GM23248 (cell line): Measurements from ENCODE around the gene CCDC141.

Experiments
- EZH2 ChIP-seq: fragments of 200-600 bp; sonication (generic); IDR thresholded peaks from 2 replicates; pipeline ENCODE4 v1.6.1; 2018; ENCODE audit warnings: antibody characterized with exemption, mild to moderate bottlenecking; ENCODE audit not compliant: insufficient read depth, poor library complexity, severe bottlenecking
- EZH2phosphoT487 ChIP-seq: fragments of 200-600 bp; sonication (generic); IDR thresholded peaks from 2 replicates; pipeline ENCODE4 v1.6.1; 2018; ENCODE audit warnings: antibody characterized with exemption, moderate library complexity, mild to moderate bottlenecking, low read depth; ENCODE audit not compliant: insufficient read depth

GRCh38 chr2:179022685-179023084, 27.3 kb downstream of the CCDC141 start:
- TF ChIP-seq EZH2 (no peak), EZH2phosphoT487 (no peak)
